Heart left ventricle (tissue), 13 donors: Measurements from ENCODE around the gene ANAPC1.

Experiments
- CTCF ChIP-seq, 12 donors: fragments of 200-600 bp; sonication (generic) in 4 of 12; IDR thresholded peaks; one replicate each; pipeline versions ENCODE4 v1.5.0 to v1.8.0; 2018 to 2022; ENCODE audit warnings: antibody characterized with exemption in 12 of 12, mild to moderate bottlenecking in 5 of 12
- POLR2A ChIP-seq, 2 donors: fragments of 450-650 bp; IDR thresholded peaks; one replicate each; pipeline ENCODE4 v1.6.1; 2017; ENCODE audit warnings: antibody characterized with exemption in 2 of 2, mild to moderate bottlenecking in 2 of 2, moderate library complexity in 2 of 2
- donor health status: ischemic (EF 13 %, LVEDD 7.1; RV severe dilation, severe dysfunction).
- donor health status: DM: no; HTN: yes; CAD: no.
- donor health status: DM: no; HTN: no; CAD: no.
- donor health status: ischemic (EF 25% LVEDD 6.9; RV normal size, moderate dysfunction).
- donor health status: ischemic (EF 25% LVEDD 5.7; RV mildly dilated, moderate dysfunction).
- donor health status: ischemic (EF 35%, LVEDD 5.7; RV mildly dilated, moderate dysfunction).
- donor health status: nonischemic (EF 11% LVEDD 7.7; RV severe dilation, severe dysfunction).
- donor health status: DM: yes; HTN: yes; CAD: no.
- donor health status: PGD.
- donor health status: ischemic (EF 29% LVEDD 5.4; RV normal size, mild dysfunction).
- donor health status: nonischemic (EF 23%, LVEDD 6.1; RV moderate dilation, normal function).

- TF ChIP-seq POLR2A (IDR thresholded peaks at IDR 0.05) (no peak), CTCF (IDR thresholded peaks at IDR 0.05) (no peak)
Measured at GRCh38 chr2:111905990-111906735, 22.2 kb upstream of the ANAPC1 start.
